Amniotic epithelial cell (primary cell): ENCODE data around the gene IQGAP2.

Experiments used
- DNase-seq: peaks from one replicate; pipeline ENCODE4 v3.0.0-alpha.2; 2010; ENCODE audit warnings: low read depth

The IQGAP2 gene

DNA sequence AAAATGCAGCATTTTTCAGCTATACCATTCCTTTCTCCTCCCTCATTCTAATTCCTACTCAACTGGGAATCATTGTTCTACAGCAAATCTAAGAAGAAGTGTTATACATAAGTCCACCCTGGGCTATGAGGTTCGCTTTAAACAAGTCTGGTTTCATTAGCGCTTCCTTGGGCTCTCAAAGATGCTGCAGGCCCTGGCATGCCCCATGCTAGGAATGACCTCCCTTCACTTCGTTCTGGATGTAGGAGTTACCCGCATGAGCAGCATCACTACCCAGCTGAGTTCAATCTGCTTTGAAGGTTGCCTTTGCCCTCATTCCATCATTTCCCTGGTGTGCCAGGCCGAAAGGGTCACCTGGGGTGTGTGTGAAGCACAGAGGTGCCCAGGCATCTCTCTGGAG lies 348.2 kb downstream of the IQGAP2 start:
- DNase-seq = no peak

DNA sequence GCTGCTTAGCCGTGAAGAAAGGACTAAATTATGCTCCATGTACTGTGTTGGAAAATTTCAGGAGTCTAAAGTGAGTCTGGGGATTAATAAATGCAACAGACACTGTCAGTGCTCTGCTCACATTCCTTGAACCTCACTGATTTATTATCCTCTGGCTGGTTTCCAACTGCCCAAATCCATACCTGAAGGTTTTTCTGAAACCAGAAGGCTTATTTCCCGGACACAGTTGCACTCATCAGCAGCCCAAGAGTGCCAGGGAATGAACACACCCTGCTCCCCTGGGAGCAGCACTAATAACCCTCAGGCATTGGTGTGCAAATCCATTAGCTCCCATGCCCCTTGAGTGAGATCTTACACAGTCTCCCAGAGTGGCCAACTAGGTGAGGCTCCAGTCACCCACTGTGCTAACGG lies 351.6 kb downstream of the IQGAP2 start:
- DNase-seq = no peak

DNA sequence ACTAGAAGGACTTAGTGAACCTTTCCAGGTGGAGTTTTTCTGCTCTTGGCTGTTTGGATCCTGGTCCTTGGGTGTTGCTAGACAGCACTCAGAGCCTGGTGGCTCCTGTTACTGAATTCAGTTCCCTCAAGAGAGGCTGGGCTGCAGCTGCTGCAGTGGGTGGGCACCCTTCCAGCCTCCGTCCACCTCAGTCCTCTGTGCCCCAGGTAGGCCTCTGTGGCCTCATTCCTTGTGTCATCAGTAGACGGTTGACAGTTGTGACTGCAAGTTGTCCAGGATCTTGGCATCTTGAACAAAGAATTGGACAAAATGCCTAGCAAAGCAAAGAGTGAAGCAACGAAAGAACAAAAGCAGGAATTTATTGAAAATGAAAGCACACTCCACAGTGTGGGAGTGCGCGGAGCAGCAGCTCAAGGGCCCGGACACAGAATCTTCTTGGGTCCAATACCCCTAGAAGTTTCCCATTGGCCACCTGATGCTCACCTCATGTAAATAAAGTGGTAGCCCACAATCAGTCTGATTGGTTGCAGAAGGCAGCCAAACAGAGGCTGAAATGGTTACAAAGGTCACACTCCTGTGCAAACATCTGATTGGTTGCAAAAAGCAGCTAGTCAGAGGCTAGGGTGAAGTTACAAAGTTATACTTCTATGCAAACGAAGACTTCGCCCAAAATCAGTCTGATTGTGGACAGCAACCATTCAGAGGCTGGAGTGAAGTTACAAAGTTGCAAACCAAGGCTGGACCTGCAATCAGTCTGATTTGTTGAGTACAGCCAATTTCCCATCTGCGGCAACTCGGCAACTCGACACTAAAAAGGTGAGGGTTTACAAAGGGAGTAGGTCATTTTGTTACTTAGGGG lies 352.9 kb downstream of the IQGAP2 start:
- DNase-seq = no peak

DNA sequence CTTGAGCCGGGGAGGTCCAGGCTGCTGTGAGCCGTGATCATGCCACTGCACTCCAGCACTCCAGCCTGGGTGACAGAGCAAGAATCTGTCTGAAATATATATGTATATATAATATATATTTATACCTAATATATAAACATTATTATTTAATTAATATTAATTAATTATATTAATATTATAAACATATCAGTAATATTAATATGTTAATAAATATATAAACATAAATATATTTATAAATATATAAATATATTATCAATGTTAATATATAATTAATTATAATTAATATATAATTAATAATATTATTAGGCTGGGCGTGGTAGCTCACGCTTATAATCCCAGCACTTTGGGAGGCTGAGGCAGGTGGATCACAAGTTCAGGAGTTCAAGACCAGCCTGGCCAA lies 354.0 kb downstream of the IQGAP2 start:
- DNase-seq = no peak
